GM19035 (cell line): ENCODE results near the gene PDK4.

Experiments
- ATAC-seq: cut with Tn5 transposase; IDR thresholded peaks from one replicate; pipeline ENCODE4 v1.9.1; 2021; ENCODE audit not compliant: unreplicated experiment

The PDK4 gene

GRCh38 chr7:95535662-95536061, 60.7 kb downstream of the PDK4 start:
- no peak for ATAC-seq

- no peak for ATAC-seq
Observed at GRCh38 chr7:95534796-95535195, 61.5 kb downstream of the PDK4 start.
